Measurements from ENCODE around the gene PPIL6. TPM values are rescaled to one million over a fixed set of nuclear protein-coding genes. Genes with fewer than 3 reads are reported as not detected.
"Not testable (repeated sequence)": the region's sequence is repeated elsewhere in the genome, so short reads cannot be mapped to it uniquely, and the experiment has no call there.

PPIL6 gene
- total and polyA plus RNA-seq, 11 donors: 0.42 to 6.5 (median 3.4) TPM

DNA sequence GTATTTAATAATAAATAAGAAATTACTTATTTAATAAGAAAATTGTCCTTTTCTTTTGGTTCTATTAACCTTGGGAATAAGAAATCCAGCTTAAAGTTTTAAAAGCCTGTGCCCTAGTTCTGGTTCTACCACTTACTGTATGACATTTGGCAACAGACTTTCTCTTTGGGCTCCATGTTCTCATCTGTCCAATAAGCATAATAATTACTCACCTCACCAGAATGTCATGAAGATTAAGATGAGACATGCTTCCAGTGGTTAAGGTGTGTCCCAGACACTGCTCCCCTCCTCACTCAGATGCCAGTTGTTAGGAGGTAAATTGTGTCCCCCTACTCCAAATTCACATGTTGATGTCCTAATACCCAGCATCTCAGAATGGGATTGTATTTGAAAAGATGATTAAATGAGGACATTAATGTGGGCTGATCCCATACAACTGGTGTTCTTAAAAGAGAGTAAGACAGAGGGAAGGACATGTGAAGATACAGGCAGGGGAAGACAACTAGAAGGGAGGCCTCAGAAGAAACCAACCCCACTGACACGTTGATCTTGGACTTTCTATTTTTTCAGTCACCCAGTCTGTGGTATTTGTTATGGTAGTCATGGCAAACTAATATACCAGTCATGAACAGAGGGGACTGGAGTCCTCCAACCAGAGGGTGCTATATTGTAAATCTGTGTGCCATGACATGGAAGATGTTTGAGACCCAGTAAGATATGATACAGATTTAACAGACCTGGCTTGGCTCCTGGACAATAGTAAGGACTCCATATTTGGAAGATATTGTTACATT, 21.5 kb upstream of the PPIL6 start:
- Histone ChIP-seq H3K4me1 (peaks cover 0 to 26% (median 6%) of the 10 kb centered on the region in 12 donors), H3K9me3 (peaks cover 0 to 4% (median 0%) of the 10 kb centered on the region in 12 donors), H3K27me3 (no peaks in the 10 kb centered on the region), H3K36me3 (peaks cover 0 to 59% (median 58%) of the 10 kb centered on the region in 9 donors), H3K4me3 (no peak overlapping the region), H3K27ac (no peak overlapping the region)
- TF ChIP-seq POLR2A (IDR thresholded peaks at IDR 0.05) (no peak), CTCF (IDR thresholded peaks at IDR 0.05) (no peak)
- DNase-seq (no peak), ATAC-seq (no peak)
- WGBS, 4 donors: 83 to 100% (median 88%) methylated on average over 1 of the region's 1 CpG
- intact Hi-C loops (cut with DNase I): no loop called here

- 96 to 100% (median 99%) methylated on average over 1 of the region's 1 CpG for WGBS, 4 donors
- H3K9me3 ChIP-seq; H3K4me3 ChIP-seq; DNase-seq; ATAC-seq; H3K27me3 ChIP-seq; intact Hi-C loops (cut with DNase I); H3K27ac ChIP-seq: not testable (repeated sequence)
- peaks cover 0 to 52% (median 50%) of the 10 kb centered on the region in 9 donors for H3K36me3 ChIP-seq
- H3K4me1 ChIP-seq: peaks cover 0 to 34% (median 14%) of the 10 kb centered on the region in 12 donors
These were observed 20.8 kb upstream of the PPIL6 start for GRCh38 chr6:109461205-109461604.

- Histone ChIP-seq H3K27me3 (no peaks in the 10 kb centered on the region), H3K4me1 (peaks cover 0 to 38% (median 17%) of the 10 kb centered on the region in 12 donors), H3K36me3 (peaks cover 0 to 42% (median 41%) of the 10 kb centered on the region in 9 donors), H3K4me3 (no peak overlapping the region), H3K27ac (no peak overlapping the region), H3K9me3 (peaks cover 0 to 4% (median 0%) of the 10 kb centered on the region in 12 donors)
- ATAC-seq (no peak), DNase-seq (no peak)
- 91 to 95% (median 93%) methylated on average over 3 of the region's 3 CpGs for WGBS, 4 donors
- TF ChIP-seq POLR2A (IDR thresholded peaks at IDR 0.05) (no peak), CTCF (IDR thresholded peaks at IDR 0.05) (no peak)
- intact Hi-C loops (cut with DNase I): no loop called here
These were observed 19.9 kb upstream of the PPIL6 start for GRCh38 chr6:109460161-109460829.

- WGBS, 4 donors: 80 to 88% (median 85%) methylated on average over 5 of the region's 5 CpGs
- Histone ChIP-seq H3K27ac (peak overlapping the region in 1 of 12 donors; percentile 66), H3K4me1 (peaks cover 0 to 45% (median 24%) of the 10 kb centered on the region in 12 donors)
These were observed 18.5 kb upstream of the PPIL6 start for GRCh38 chr6:109458774-109459531.

More at GRCh38 chr6:109458774-109459531, 18.5 kb upstream of the PPIL6 start:
- Histone ChIP-seq H3K4me3 (no peak overlapping the region), H3K9me3 (peaks cover 0 to 4% (median 0%) of the 10 kb centered on the region in 12 donors), H3K27me3 (no peaks in the 10 kb centered on the region), H3K36me3 (peaks cover 0 to 29% (median 28%) of the 10 kb centered on the region in 9 donors)
- DNase-seq (no peak), ATAC-seq (no peak)
- no peak for TF ChIP-seq POLR2A (IDR thresholded peaks at IDR 0.05)
- TF ChIP-seq CTCF (IDR thresholded peaks at IDR 0.05): no peak
- intact Hi-C loops (cut with DNase I): loop anchor here in 5 of 10 donors (5.0 to 10.0 kb wide), 3 partner anchors 72 to 77 kb away; partner anchors contain the start of gene CD164 (in 4 of the 5)
